Stimulated activated CD8-positive, alpha-beta memory T cell treated with anti-CD3 and anti-CD28 coated beads, Interleukin-12 subunit alpha, Interleukin-12 subunit beta, amount 100 ng/mL, for 24 hours (primary cell): ENCODE measurements around the gene LGALS1.
"Not testable (repeated sequence)": the region's sequence is repeated elsewhere in the genome, so short reads cannot be mapped to it uniquely, and the experiment has no call there.

ENCODE experiments used
- DNase-seq: peaks from one replicate; pipeline ENCODE4 v3.0.0-alpha.2; 2020; ENCODE audit errors: extremely low read depth

LGALS1 gene

DNA sequence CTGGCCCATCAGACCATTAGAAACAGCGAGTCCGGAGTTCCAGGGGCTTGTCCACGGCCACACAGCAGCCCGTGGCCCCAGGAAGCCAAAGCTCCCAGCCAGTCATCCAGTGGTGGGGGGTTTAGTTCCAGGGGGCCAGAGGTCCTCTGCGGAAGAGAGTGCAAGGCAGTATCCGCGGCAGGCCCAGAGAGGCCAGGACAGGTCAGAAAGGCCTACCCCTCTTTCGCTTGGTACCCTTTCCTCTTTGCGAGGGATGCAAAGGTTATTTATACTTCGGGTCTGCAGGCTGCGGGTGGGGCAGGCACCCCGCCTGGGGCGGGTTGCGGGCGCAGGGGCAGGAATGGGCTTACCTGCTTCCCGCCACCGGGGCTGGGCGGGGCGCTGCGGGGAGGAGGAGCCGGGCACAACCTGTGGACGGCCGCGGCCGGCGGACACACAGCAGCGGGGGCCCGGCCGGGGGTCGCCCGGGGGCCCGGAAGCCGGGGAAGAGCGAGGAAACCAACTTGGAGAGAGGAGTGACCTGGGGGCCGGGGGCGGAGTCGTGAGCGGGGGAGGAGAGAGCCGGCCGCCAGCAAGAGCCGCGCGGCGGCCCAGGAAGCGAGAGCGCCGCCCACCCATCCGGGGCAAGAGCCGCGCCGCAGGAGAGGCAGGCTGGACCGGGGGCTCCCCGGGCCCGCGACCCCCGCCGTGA, 36.2 kb upstream of the LGALS1 start, which contains the start of gene SH3BP1:
SH3BP1 (plus strand) TSS at position 600 of the 691 bp plus-strand sequence. CDS start 119 bp downstream, outside the sequence.
- no peak for DNase-seq

DNA sequence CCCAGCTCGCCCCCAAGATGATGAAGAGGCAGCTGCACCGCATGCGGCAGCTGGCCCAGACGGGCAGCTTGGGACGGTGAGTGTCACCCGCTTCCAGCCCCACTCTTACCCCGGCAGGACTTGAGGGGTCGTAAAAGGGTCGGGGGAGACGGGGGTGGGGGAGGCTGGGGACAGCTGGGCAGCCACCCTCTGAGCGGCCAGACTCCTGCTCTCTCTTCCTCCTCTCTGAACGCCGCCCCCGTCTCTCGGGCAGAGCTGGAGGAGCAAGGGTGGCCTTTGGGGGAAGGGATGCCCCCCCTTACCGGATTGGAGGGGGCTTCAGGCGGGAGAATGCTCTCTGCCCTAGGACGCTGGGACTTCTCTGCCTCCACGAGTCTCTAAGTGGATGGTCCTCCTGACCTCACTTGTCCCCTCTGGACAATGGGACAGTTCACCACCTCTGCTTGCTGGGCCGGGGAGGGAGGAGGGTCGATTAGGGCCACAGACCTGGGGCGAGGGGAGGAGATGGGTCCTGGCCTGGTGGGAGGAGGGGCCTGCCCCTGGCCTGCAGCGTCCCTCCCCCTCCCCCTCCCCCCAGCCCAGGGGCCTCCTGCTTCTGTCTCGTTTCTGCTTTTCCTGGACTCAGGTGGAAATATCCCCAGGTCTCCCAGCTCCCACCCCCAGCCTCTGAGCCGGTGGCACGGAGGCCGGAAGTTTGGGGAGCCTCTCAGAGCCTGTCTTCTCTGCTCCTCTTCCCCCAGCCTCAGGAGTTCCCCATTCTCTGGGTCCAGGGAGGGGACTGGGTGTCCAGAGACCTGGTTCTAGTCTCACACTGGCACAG, 35.5 kb upstream of the LGALS1 start:
- no peak for DNase-seq

- DNase-seq: no peak
Measured at GRCh38 chr22:37640591-37641560, 34.6 kb upstream of the LGALS1 start.

- no peak for DNase-seq
Measured at GRCh38 chr22:37641561-37641949, 33.9 kb upstream of the LGALS1 start.

GRCh38 chr22:37643225-37643847, 32.1 kb upstream of the LGALS1 start:
- DNase-seq: peak; percentile 57

DNA sequence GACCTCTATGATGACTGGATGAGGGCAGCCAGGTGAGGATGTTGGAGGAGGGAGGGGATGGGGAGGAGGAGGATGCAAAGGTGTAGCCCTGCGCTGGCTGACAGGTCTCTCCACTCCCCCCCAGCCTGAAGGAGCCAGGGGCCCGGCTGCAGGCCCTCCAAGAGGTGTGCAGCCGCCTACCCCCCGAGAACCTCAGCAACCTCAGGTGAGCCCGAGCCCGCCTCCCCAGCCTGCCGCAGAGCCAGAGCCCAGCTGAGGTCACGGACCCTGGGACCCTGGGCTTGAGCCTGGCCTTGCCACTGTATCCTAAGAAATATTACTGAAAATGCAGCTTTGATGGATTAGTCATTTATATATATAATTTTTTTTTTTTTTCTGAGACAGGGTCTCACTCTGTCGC, 28.1 kb upstream of the LGALS1 start:
- DNase-seq: no peak

DNA sequence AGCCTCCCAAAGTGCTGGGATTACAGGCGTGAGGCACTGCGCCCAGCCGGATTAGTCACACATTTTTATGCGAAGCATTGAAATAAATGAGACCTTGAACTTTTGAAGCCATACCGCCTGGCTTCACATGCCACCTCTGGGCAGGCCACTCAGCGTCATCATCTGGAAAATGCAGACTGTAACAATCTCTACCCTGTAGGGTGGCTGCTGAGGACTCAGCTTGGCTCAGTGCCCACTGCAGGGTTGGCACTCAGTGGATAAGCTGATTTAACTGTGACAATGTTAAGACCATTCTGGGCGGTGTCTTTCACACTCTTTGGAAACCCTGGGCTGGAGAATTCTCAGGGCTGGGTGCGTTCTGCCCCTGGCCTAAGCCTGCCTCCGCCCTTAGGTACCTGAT, 27.5 kb upstream of the LGALS1 start:
- DNase-seq: no peak

DNA sequence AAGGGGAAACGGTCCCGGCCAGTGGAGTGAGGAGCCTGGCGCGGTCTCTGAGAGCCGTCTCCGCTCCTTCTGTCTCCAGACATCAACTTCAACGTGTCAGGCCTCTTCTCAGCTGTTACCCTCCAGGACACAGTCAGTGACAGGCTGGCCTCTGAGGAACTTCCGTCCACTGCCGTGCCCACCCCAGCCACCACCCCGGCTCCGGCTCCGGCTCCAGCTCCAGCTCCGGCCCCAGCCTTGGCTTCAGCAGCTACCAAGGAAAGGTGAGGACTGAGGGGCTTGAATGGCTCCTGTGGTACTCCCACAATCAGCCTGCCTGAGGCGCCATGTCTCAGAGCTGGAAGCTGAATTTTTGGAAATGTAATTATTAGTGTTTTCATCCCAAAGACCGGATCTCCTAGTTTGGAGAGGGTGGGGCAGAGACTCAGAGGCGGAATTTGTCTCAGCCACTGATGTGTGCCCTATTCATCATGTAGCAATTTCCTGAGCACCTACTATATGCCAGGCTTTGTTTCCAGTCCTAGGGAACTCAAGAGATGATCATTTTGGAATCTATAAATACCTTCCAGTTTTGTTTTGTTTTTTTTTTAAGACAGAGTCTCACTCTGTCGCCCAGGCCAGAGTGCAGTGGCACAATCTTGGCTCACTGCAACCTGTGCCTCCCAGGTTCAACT, 24.8 kb upstream of the LGALS1 start:
- DNase-seq: no peak

DNA sequence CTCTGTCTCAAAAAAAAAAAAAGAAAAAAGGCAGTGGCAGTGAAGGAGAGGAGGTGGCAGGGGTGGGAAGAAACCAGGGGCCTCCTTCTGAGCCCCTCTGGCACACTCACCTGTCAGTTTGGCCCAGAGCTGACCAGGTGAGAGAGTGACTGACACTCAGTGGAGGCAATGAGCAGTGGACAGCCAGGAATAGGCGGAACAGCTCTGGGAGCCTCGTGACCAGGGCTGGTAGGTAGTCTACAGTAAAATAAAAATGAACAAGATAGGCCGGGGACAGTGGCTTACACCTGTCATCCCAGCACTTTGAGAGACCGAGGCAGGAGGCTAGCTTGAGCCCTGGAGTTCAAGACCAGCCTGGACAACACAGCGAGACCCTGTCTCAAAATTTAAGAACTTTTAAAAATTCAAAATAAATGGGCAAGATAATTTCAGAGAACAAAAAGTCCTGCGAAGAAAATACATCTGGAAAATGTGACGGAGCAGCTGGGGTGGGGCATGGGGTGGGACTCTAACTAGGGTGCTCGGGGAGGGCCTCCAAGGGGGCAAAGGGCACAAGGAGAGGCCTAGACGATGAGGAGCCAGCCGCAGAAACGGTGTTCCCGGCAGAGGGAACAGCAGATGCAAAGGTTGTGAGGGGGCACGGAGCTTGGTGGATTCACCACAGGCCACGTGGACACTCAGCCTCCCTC, 20.7 kb upstream of the LGALS1 start:
- no peak for DNase-seq

DNA sequence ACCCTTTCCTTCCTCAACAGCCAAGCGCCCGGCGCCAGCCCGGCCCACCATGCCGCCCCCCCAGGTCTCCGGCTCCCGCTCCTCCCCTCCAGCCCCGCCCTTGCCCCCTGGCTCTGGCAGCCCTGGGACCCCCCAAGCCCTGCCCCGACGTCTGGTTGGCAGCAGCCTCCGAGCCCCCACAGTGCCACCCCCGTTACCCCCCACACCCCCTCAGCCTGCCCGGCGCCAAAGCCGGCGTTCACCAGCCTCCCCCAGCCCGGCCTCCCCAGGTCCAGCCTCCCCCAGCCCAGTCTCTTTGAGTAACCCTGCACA, 20.2 kb upstream of the LGALS1 start:
- DNase-seq: no peak

- DNase-seq: not testable (repeated sequence)
Measured at GRCh38 chr22:37656583-37656982, 18.9 kb upstream of the LGALS1 start.

GRCh38 chr22:37657590-37658132, 17.8 kb upstream of the LGALS1 start:
- DNase-seq: no peak

DNA sequence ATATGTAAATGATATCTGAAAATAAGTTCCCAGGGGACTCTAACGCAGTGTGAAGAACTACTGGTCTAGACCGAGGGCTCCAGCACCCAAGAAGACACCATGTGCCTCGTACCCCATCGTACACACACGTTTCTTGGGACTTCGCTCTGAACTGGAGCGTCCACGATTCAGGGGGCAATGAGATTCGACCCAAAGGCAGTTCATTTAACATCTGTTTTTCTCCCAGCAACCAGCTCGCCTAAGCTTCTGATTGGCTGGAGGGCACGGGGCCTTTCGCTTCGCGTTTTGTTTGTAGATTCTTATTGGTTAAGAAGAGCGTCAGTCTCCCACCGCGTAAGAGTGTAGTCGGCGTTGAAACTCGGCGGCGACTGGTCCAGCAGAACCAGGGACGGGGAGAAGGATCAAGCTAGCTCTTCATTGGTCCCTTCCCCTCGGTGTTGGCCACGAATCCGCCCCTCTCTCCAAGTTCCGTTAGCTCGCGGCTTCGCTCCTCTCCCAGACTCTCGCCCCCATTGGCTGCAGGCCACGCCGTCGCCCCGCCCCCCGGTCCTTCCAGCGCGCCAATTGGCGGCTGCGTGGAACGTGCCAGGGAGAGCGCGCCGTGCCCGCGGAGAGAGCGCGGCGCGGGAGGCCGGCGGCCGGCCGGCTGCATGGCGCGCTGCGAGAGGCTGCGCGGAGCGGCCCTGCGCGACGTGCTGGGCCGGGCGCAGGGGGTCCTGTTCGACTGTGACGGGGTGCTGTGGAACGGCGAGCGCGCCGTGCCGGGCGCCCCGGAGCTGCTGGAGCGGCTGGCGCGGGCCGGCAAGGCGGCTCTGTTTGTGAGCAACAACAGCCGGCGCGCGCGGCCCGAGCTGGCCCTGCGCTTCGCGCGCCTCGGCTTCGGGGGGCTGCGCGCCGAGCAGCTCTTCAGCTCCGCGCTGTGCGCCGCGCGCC, 17.0 kb upstream of the LGALS1 start, which contains the start of gene PDXP:
PDXP (plus strand) TSS at position 591 of the 933 bp plus-strand sequence; CDS start at position 651, 60 bp downstream.
- DNase-seq: peak; percentile 98

DNA sequence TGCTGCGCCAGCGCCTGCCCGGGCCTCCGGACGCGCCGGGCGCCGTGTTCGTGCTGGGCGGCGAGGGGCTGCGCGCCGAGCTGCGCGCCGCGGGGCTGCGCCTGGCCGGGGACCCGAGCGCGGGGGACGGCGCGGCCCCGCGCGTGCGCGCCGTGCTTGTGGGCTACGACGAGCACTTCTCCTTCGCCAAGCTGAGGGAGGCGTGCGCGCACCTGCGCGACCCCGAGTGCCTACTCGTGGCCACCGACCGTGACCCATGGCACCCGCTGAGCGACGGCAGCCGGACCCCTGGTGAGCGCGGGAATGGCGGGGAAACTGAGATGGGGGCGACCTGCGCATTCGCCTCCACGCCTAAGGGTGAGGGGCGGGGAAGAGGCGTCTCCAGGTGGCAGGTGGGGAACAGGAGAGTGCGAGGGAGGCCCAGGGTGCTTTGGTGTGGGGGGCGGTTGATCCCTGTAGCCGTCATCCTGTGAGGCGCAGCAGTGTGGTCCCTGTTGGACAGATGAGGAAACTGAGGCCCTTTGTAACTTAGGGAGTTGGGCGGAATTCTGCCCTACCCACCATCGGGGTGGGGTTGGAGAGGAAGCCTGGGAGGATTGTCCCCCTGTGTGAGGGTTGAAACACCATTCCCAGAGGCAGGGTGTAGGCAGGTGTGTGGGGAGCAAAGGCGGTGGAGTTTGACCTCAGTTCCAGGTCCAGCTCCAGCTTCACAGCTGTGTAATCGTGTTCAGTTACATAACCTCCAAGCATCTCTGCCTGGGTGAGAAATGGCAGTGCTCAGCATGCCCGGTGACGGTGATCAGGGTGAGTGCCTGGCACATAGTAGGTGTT, 16.2 kb upstream of the LGALS1 start:
- DNase-seq: no peak

- DNase-seq: no peak
Measured at GRCh38 chr22:37659897-37660708, 15.3 kb upstream of the LGALS1 start.

DNA sequence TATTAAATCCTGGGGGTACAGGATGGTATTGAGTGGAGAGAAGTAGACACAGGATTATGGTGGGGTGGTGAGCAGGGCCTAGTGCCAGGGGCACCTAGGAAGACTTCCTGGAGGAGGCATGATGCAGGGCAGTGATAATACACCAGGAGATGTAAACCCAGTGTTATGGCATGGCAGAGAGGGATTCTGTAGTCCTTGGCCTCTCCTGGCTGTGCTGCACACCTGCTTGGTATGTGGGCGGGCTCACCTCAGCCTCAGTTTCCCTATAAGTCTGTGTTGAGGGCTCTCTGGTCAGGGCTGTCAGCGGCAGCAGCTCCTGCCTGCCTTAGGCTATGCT, 14.8 kb upstream of the LGALS1 start:
- no peak for DNase-seq

DNA sequence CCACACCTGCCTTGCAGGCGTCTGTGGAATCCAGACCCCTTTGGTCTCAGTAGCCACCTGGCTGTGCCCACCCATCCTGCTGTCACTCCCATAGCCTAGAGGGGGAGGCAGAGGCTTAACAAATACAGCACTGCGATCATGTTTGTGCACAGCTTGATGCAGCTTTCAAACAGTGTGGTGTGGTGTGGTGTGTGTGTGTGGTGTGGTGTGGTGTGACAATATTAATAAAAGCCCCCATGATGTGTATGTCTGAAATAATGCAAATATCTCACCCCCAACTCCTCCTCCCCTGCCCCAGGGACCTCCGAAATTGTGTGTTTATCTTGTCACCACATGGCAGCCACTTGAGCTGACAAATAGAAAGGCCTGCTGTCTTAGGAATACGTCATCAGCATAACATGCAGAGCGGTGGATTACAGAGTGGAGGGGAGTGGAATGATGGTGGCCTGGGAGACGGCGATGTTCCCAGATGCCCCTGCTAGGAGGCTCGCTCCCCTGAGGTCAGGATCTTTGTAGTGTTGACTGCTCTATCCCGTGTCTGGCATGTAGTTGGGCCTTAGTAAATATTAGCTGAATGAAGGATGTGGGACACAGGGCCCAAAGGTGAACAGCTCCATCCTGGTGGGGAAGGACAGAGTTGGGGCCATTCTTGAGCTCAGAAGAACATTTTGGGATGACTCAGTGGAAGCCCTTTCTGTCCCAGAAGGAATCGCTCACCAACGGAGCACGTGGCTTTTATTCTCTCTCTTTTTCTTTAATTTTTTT, 14.1 kb upstream of the LGALS1 start:
- DNase-seq: no peak
